ENCODE results near the gene CCDC7. TPM values are rescaled to one million over a fixed set of nuclear protein-coding genes. Genes with fewer than 3 reads are reported as not detected.

The CCDC7 gene
- total and polyA plus RNA-seq, 10 of the 15 experiments (the other 5 are each of a cell fraction or from before 2014, with no cell fraction given): 1.8 to 5.6 (median 3.4) TPM

DNA sequence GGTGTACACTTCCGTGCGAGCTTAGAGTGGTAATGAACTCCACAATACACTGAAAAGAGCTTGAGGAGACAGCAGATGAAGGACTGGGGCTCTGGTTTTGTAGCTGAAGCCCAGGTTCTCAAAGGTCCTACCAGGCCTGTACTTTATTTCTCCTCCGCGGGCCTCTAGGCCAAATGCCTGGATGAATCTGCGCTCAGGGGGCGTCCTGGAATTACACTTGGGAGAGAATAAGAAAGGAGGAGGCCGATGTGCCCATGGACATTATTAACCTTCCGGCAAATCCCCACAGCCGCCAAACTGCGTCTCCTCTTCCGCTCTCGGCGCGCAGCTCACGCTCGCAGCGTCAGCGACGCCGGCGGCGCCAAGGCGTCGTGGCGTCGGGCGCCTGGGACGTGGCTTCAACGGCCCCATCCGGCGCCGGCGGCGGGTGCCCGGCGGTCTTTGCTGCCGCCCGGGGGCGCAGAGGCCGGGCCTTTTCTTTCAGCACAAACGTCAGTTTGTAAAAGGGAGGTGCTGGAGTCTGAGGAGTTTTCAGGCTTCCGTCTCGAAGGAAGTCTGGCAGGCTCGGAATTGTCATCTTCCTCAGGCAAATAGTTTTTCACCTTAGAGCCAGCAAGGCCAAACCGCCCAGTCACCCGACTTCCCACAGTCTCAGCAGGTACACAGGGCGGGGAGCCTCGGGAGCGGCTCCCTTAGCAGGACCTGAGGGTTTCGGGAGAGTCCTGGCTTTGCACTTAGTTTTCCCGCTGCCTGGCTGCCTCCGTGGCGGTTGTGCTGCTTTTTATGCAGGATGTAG, at the start of gene CCDC7 (continued):
- TF ChIP-seq, protein P1, sequence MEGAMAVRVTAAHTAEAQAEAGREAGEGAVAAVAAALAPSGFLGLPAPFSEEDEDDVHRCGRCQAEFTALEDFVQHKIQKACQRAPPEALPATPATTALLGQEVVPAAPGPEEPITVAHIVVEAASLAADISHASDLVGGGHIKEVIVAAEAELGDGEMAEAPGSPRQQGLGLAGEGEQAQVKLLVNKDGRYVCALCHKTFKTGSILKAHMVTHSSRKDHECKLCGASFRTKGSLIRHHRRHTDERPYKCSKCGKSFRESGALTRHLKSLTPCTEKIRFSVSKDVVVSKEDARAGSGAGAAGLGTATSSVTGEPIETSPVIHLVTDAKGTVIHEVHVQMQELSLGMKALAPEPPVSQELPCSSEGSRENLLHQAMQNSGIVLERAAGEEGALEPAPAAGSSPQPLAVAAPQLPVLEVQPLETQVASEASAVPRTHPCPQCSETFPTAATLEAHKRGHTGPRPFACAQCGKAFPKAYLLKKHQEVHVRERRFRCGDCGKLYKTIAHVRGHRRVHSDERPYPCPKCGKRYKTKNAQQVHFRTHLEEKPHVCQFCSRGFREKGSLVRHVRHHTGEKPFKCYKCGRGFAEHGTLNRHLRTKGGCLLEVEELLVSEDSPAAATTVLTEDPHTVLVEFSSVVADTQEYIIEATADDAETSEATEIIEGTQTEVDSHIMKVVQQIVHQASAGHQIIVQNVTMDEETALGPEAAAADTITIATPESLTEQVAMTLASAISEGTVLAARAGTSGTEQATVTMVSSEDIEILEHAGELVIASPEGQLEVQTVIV (IDR thresholded peaks at IDR 0.05; ENCODE audit: borderline replicate concordance, partially characterized antibody): peak; percentile 22
- TF ChIP-seq BACH1 (IDR thresholded peaks at IDR 0.05; ENCODE audit: borderline replicate concordance) (0 out of 2 replicates have a peak, but pooled peaks have one; percentile 63), NFIC (IDR thresholded peaks at IDR 0.05; ENCODE audit: low read depth, low read length) (0 out of 2 replicates have a peak, but pooled peaks have one; percentile 43), SMAD5 (IDR thresholded peaks at IDR 0.05; ENCODE audit: low read depth) (peak; percentile 90), HDAC6 (IDR thresholded peaks at IDR 0.05; ENCODE audit: unreplicated experiment) (no peak), SMARCA5 (IDR thresholded peaks at IDR 0.05) (peak; percentile 96), KDM1A (IDR thresholded peaks at IDR 0.05; ENCODE audit: borderline replicate concordance) (no peak), KAT2A (conservative IDR thresholded peaks at IDR 0.05; ENCODE audit: control insufficient read depth, low read depth, low read length) (no peak), SIN3A (IDR thresholded peaks at IDR 0.05; ENCODE audit: low read depth, low read length) (peak; percentile 71; the same call in 1 of the 2 replicates), MTA3 (IDR thresholded peaks at IDR 0.05; ENCODE audit: borderline replicate concordance, low read length) (0 out of 2 replicates have a peak, but pooled peaks have one; percentile 49), GABPA (IDR thresholded peaks at IDR 0.05; ENCODE audit: low read depth) (no peak; the same call in 1 of the 2 replicates), PAX5 (IDR thresholded peaks at IDR 0.05; ENCODE audit: borderline replicate concordance, low read depth, low read length) (peak; percentile 23; the same call in 1 of the 2 replicates)
- TF ChIP-seq, protein P2, sequence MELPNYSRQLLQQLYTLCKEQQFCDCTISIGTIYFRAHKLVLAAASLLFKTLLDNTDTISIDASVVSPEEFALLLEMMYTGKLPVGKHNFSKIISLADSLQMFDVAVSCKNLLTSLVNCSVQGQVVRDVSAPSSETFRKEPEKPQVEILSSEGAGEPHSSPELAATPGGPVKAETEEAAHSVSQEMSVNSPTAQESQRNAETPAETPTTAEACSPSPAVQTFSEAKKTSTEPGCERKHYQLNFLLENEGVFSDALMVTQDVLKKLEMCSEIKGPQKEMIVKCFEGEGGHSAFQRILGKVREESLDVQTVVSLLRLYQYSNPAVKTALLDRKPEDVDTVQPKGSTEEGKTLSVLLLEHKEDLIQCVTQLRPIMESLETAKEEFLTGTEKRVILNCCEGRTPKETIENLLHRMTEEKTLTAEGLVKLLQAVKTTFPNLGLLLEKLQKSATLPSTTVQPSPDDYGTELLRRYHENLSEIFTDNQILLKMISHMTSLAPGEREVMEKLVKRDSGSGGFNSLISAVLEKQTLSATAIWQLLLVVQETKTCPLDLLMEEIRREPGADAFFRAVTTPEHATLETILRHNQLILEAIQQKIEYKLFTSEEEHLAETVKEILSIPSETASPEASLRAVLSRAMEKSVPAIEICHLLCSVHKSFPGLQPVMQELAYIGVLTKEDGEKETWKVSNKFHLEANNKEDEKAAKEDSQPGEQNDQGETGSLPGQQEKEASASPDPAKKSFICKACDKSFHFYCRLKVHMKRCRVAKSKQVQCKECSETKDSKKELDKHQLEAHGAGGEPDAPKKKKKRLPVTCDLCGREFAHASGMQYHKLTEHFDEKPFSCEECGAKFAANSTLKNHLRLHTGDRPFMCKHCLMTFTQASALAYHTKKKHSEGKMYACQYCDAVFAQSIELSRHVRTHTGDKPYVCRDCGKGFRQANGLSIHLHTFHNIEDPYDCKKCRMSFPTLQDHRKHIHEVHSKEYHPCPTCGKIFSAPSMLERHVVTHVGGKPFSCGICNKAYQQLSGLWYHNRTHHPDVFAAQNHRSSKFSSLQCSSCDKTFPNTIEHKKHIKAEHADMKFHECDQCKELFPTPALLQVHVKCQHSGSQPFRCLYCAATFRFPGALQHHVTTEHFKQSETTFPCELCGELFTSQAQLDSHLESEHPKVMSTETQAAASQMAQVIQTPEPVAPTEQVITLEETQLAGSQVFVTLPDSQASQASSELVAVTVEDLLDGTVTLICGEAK (IDR thresholded peaks at IDR 0.05; ENCODE audit: borderline replicate concordance): no peak
- TF ChIP-seq, protein P3, sequence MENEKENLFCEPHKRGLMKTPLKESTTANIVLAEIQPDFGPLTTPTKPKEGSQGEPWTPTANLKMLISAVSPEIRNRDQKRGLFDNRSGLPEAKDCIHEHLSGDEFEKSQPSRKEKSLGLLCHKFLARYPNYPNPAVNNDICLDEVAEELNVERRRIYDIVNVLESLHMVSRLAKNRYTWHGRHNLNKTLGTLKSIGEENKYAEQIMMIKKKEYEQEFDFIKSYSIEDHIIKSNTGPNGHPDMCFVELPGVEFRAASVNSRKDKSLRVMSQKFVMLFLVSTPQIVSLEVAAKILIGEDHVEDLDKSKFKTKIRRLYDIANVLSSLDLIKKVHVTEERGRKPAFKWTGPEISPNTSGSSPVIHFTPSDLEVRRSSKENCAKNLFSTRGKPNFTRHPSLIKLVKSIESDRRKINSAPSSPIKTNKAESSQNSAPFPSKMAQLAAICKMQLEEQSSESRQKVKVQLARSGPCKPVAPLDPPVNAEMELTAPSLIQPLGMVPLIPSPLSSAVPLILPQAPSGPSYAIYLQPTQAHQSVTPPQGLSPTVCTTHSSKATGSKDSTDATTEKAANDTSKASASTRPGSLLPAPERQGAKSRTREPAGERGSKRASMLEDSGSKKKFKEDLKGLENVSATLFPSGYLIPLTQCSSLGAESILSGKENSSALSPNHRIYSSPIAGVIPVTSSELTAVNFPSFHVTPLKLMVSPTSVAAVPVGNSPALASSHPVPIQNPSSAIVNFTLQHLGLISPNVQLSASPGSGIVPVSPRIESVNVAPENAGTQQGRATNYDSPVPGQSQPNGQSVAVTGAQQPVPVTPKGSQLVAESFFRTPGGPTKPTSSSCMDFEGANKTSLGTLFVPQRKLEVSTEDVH (IDR thresholded peaks at IDR 0.05; ENCODE audit: low read depth, partially characterized antibody): no peak
- TF ChIP-seq, protein P4, sequence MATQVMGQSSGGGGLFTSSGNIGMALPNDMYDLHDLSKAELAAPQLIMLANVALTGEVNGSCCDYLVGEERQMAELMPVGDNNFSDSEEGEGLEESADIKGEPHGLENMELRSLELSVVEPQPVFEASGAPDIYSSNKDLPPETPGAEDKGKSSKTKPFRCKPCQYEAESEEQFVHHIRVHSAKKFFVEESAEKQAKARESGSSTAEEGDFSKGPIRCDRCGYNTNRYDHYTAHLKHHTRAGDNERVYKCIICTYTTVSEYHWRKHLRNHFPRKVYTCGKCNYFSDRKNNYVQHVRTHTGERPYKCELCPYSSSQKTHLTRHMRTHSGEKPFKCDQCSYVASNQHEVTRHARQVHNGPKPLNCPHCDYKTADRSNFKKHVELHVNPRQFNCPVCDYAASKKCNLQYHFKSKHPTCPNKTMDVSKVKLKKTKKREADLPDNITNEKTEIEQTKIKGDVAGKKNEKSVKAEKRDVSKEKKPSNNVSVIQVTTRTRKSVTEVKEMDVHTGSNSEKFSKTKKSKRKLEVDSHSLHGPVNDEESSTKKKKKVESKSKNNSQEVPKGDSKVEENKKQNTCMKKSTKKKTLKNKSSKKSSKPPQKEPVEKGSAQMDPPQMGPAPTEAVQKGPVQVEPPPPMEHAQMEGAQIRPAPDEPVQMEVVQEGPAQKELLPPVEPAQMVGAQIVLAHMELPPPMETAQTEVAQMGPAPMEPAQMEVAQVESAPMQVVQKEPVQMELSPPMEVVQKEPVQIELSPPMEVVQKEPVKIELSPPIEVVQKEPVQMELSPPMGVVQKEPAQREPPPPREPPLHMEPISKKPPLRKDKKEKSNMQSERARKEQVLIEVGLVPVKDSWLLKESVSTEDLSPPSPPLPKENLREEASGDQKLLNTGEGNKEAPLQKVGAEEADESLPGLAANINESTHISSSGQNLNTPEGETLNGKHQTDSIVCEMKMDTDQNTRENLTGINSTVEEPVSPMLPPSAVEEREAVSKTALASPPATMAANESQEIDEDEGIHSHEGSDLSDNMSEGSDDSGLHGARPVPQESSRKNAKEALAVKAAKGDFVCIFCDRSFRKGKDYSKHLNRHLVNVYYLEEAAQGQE (IDR thresholded peaks at IDR 0.05; ENCODE audit: low read depth, low read length): 0 out of 2 replicates have a peak, but pooled peaks have one; percentile 23
